ENCODE measurements around the gene NUP62.

DNA sequence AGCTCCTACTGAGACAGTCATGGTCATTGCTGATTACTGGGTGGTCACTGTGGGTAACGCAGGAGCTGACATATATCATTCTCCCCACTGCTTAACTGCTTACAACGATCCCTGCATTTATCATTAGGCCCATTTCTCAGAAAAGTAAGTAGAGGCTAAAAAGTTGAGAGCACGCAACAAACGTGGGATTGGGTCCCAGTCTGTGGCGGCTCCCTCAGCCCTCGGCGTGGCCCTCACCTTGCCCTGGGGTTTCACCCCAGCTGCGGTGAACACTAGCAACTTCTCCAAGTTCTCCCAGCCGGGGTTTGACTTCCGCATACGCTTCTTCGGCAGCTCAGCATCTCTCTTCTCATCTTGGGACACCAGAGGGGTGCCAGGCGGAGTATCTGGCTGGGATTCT lies 64.4 kb downstream of the NUP62 start:
- TF ChIP-seq EZH2 (IDR thresholded peaks at IDR 0.05; ENCODE audit: low read length): no peak
- TF ChIP-seq, protein P1, sequence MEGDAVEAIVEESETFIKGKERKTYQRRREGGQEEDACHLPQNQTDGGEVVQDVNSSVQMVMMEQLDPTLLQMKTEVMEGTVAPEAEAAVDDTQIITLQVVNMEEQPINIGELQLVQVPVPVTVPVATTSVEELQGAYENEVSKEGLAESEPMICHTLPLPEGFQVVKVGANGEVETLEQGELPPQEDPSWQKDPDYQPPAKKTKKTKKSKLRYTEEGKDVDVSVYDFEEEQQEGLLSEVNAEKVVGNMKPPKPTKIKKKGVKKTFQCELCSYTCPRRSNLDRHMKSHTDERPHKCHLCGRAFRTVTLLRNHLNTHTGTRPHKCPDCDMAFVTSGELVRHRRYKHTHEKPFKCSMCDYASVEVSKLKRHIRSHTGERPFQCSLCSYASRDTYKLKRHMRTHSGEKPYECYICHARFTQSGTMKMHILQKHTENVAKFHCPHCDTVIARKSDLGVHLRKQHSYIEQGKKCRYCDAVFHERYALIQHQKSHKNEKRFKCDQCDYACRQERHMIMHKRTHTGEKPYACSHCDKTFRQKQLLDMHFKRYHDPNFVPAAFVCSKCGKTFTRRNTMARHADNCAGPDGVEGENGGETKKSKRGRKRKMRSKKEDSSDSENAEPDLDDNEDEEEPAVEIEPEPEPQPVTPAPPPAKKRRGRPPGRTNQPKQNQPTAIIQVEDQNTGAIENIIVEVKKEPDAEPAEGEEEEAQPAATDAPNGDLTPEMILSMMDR (optimal IDR thresholded peaks at IDR 0.05 in 1 of 3, IDR thresholded peaks at IDR 0.05 in 1 of 3, conservative IDR thresholded peaks at IDR 0.05 in 1 of 3; ENCODE audit: extremely low read depth in 1 of 3, insufficient read depth in 2 of 3, low read length in 3 of 3): no peak

All from keratinocyte (primary cell).